Thyroid gland (tissue), 4 donors: ENCODE data around the gene NIF3L1. TPM values are rescaled to one million over a fixed set of nuclear protein-coding genes. Genes with fewer than 3 reads are reported as not detected.

ENCODE experiments used
- DNase-seq, 2 donors: peaks; one replicate each; pipeline ENCODE4 v3.0.0-alpha.2; 2019
- H3K27ac ChIP-seq, 3 donors: fragments of 200-600 bp; sonication (generic); 1 replicate in 2 of 3; 2 replicates in 1 of 3; pipeline ENCODE4 v1.5.1; 2016 to 2019; ENCODE audit warnings: mild to moderate bottlenecking in 1 of 3, moderate library complexity in 1 of 3
- H3K27me3 ChIP-seq: fragments of 200-600 bp; sonication (generic); one replicate; pipeline ENCODE4 v1.5.1; 2019
- H3K36me3 ChIP-seq, 2 donors: fragments of 200-600 bp; sonication (generic); one replicate each; pipeline ENCODE4 v1.5.1; 2016 to 2019
- H3K4me1 ChIP-seq, 2 donors: fragments of 200-600 bp; sonication (generic); one replicate each; pipeline ENCODE4 v1.5.1; 2017 to 2019
- H3K4me3 ChIP-seq, 3 donors: fragments of 200-600 bp; sonication (generic); replicated peaks in 1 of 3; 1 replicate in 2 of 3; 2 replicates in 1 of 3; pipeline ENCODE4 v1.5.1; 2016; ENCODE audit warnings: mild to moderate bottlenecking in 1 of 3
- H3K9me3 ChIP-seq: fragments of 200-600 bp; sonication (generic); one replicate; pipeline ENCODE4 v1.5.1; 2017
- CTCF ChIP-seq, 6 experiments: fragments of 200-600 bp in 3 of 6; fragments of 450-650 bp in 3 of 6; sonication (generic) in 3 of 6; IDR thresholded peaks; one replicate each; pipeline ENCODE4 v1.5.1; 2016 to 2019; ENCODE audit warnings: antibody characterized with exemption in 6 of 6, mild to moderate bottlenecking in 2 of 6, inconsistent platforms in 1 of 6, moderate library complexity in 1 of 6
- POLR2A ChIP-seq, 2 donors: fragments of 450-650 bp; IDR thresholded peaks; one replicate each; pipeline ENCODE4 v1.6.1; 2017; ENCODE audit warnings: antibody characterized with exemption in 2 of 2, mild to moderate bottlenecking in 2 of 2, moderate library complexity in 1 of 2
- WGBS, 2 donors: methylation state at CpG; one replicate each; pipeline ENCODE4 v1.1.5; 2017; 5-methylcytosine and 5-hydroxymethylcytosine counted together
- intact Hi-C: fragments of 100-400 bp; cut with DNase I; formaldehyde crosslinking; loops from one replicate; pipeline ENCODE4 v1.15.1; 2023
- total RNA-seq, 4 donors: library from RNA; depleted of rRNA; stranded (reverse); fragments of >200 nt; gene quantifications; one replicate each; pipeline ENCODE4 v1.2.3, GENCODE V29; 2016

The NIF3L1 gene
- total RNA-seq, 4 donors from 2014 or later = 16.9 to 32.2 (median 27.2) TPM

- Histone ChIP-seq H3K27ac (no peak overlapping the region), H3K4me1 (no peaks in the 10 kb centered on the region), H3K36me3 (peaks cover 63 to 64% of the 10 kb centered on the region in 2 donors), H3K27me3 (no peaks in the 10 kb centered on the region), H3K9me3 (no peaks in the 10 kb centered on the region), H3K4me3 (no peak overlapping the region)
- no peak for DNase-seq
- WGBS, 2 donors = 92 to 95% methylated on average over 6 of the region's 6 CpGs
- intact Hi-C loops = no loop called here
- TF ChIP-seq CTCF (IDR thresholded peaks at IDR 0.05) (no peak), POLR2A (IDR thresholded peaks at IDR 0.05) (no peak)
These were observed 37.5 kb upstream of the NIF3L1 start for GRCh38 chr2:200851398-200852248.

- H3K4me1 ChIP-seq = peaks cover 0 to 3% of the 10 kb centered on the region in 2 donors
- H3K27ac ChIP-seq = no peak overlapping the region
- H3K36me3 ChIP-seq = peaks cover 73 to 74% of the 10 kb centered on the region in 2 donors
- H3K4me3 ChIP-seq = no peak overlapping the region
- WGBS, 2 donors = 97 to 100% methylated on average over 2 of the region's 2 CpGs
- intact Hi-C loops = no loop called here
- no peak for DNase-seq
- no peaks in the 10 kb centered on the region for H3K9me3 ChIP-seq
- H3K27me3 ChIP-seq = no peaks in the 10 kb centered on the region
- TF ChIP-seq POLR2A (IDR thresholded peaks at IDR 0.05) (no peak), CTCF (IDR thresholded peaks at IDR 0.05) (no peak)
These were observed 36.6 kb upstream of the NIF3L1 start for GRCh38 chr2:200852605-200853004.

- Histone ChIP-seq H3K36me3 (peaks cover 80 to 82% of the 10 kb centered on the region in 2 donors), H3K4me1 (peaks cover 23 to 30% of the 10 kb centered on the region in 2 donors), H3K9me3 (no peaks in the 10 kb centered on the region), H3K27me3 (no peaks in the 10 kb centered on the region), H3K4me3 (no peak overlapping the region), H3K27ac (no peak overlapping the region)
- 89 to 91% methylated on average over 8 of the region's 8 CpGs for WGBS, 2 donors
- no peak for DNase-seq
- TF ChIP-seq CTCF (IDR thresholded peaks at IDR 0.05) (no peak), POLR2A (IDR thresholded peaks at IDR 0.05) (no peak)
- intact Hi-C loops = no loop called here
These were observed 32.4 kb upstream of the NIF3L1 start for GRCh38 chr2:200856806-200857205.

- Histone ChIP-seq H3K27ac (peak overlapping the region in 2 of 3 donors; percentile 50 to 100), H3K9me3 (no peaks in the 10 kb centered on the region), H3K27me3 (no peaks in the 10 kb centered on the region), H3K4me1 (peaks cover 23 to 30% of the 10 kb centered on the region in 2 donors), H3K4me3 (peak overlapping the region in 1 of 3 donors; percentile 90), H3K36me3 (peaks cover 45 to 51% of the 10 kb centered on the region in 2 donors)
- TF ChIP-seq POLR2A (IDR thresholded peaks at IDR 0.05) (no peak), CTCF (IDR thresholded peaks at IDR 0.05) (no peak)
- DNase-seq = no peak
- intact Hi-C loops = loop anchor here (5.0 kb wide), 1 partner anchor 48 kb away; the partner anchor contains the start of gene BZW1
- WGBS, 2 donors = 47 to 56% methylated on average over 12 of the region's 12 CpGs
These were observed 28.9 kb upstream of the NIF3L1 start for GRCh38 chr2:200860092-200860795.
